HG03558 (cell line): ENCODE results near the gene NMBR.
"Not testable (repeated sequence)": the region's sequence is repeated elsewhere in the genome, so short reads cannot be mapped to it uniquely, and the experiment has no call there.

Experiments
- ATAC-seq: cut with Tn5 transposase; IDR thresholded peaks from one replicate; pipeline ENCODE4 v1.9.1; 2021; ENCODE audit warnings: moderate number of reproducible peaks; ENCODE audit not compliant: unreplicated experiment; ENCODE audit errors: extremely low read depth

NMBR gene

DNA sequence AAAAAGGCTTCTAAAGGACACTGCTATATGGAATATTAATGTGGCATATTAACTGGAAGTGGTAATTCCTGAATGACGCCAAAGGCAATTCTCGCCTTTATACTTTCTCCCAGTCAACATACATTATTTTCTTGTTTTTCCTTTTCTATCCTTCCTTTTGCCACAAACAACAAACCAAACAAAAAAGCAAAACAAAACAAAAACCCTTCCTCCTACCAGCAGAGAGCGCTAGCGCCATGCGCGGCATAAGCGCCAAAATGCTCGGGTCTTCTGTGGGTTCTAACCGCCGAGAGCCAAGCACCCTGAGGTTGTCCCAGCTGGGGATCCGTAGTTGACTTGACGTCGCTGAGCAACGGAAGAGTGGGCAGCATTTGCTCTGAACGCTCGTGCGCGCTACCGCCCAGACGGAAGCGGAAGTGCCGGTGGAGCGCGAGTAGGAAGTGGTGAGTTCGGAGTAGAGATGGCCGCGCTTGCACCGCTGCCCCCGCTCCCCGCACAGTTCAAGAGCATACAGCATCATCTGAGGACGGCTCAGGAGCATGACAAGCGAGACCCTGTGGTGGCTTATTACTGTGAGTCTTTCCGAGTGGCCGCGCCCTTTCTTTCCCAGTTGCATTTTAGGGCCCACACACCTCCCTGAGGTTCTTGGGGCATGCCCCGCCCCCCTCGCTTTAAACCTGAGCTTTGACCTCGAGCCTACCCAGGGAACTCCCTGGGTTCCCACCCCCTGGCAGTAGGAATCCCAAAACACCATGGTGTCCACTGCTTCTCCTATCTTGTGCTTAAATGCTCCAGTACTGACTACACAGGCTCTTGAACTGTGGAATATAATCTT is at the start of gene NMBR, which contains the start of gene VTA1:
Gene NMBR (minus strand): TSS at position 295 of the 835 bp plus-strand sequence. CDS start 58,464 bp downstream, outside the sequence.
Gene VTA1 (plus strand): TSS at position 436 of the 835 bp plus-strand sequence. CDS start 25 bp downstream, at position 461.
- ATAC-seq, result peak; percentile 95

DNA sequence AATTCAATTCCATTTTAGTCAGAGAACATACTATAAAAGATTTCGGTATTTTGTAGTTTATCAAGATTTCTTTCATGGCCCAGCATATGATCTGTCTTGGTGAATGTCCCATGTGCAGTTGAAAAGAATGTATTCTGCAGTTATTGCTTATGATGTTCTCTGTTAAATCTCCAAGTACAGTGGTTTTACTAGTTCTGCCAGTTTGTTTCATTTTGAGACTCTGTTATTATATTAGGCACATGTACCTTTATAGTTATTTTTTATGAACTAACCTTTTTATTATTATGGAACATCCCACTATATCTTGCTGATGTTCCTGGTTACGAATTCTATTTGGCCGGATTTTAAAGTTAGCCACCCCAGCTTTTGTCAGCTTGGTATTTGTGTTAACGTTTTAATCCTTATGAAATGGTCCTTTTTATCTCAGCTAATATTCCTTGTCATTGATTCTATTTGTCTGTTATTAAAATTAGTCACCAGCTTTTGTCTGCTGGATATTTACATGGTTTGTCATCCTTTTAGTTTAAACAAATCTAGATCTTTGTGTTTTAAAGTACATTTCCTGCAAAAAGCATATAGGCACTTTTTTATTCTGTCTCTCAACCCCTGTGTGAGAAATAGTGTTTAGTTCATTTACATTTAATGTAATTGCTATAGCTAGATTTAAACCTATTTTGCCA is 49.1 kb upstream of the NMBR start:
- ATAC-seq, result no peak

DNA sequence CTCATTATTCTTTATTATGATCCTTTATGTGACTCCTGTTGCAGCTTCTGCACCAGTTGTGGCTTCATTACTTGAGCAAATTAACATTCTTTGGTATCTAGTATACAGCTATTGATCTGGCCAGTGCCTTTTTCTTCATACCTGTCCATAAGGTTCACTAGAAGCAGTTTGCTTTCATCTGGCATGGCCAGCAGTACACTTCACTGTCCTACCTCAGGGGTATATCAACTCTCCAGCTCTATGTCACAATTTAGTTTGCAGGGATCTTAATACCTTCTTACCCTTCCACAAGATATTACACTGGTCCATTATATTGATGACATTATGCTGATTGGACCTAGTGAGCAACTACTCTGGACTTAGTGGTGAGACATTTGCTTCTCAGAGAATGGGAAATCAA is 46.7 kb upstream of the NMBR start:
- no peak for ATAC-seq

DNA sequence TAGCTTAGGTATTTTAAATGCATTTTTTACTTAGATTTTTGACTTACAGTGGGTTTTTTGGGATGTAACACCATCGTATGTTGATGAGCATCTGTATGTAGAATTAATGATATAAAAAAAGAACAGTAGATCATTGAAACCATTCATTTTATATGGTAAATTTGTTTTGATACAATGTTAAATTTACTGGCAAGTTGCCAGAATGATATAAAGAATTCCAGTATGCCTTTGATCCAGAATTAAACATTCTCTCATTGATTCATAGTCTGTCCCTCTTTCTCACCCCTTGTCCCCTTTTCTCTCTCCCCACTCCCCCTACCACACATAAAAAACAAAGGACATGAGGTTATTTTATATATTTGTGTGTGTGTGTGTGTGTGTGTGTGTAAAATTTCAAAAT is 45.4 kb upstream of the NMBR start:
- ATAC-seq, result no peak

DNA sequence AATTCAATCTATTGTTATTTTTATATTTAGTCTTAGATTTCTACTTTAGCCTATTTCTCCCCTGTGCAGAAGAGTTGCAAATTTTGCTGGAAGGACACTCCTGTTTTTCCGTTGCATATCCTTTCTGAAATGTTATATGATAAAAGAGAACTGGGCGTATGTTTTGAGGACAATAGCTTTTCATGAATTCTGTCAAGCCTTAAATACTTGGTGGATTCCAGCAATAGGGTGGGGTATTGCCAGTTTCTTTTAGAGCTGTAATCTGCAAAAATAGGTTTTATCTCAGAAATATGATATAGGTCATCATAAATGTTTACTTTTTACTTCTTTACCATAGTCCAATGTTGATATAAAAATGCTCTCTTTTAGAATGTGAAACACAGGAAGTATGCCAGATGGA is 42.1 kb upstream of the NMBR start:
- ATAC-seq, result no peak

DNA sequence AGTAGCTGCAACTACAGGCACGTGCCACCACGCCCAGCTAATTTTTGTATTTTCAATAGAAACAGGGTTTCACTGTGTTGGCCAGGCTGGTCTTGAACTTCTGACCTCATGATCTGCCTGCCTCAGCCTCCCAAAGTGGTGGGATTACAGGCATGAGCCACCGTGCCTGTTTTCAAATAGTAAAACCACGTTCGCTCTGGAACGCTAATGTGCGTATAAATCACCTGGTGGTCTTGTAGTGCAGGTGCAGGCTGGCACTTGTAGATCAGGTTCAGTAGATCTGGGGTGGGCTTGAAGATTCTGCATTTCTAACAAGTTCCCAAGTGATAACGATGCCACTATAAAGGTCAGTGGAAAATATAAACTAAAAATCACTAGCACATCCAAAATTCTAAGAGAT is 41.4 kb upstream of the NMBR start:
- ATAC-seq, result not testable (repeated sequence)

DNA sequence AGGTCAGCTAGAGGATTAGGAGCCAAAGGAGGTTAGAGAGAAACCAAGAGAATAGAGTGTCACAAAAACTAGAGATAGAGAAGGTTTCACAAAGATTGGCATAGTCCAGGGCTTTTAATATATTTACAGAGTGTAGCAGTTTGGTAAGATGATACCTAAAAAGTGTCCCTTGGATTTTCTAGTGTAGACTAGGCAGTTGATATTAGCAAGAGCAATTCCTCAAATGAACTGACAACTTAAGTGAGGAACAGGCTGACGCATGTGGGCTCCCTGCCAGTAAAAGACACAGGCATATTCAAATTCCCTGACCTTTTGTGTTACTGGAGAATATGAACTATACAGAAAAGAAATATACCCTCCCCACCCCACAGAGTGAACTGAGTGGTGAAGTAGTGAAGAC is 40.3 kb upstream of the NMBR start:
- ATAC-seq, result no peak

DNA sequence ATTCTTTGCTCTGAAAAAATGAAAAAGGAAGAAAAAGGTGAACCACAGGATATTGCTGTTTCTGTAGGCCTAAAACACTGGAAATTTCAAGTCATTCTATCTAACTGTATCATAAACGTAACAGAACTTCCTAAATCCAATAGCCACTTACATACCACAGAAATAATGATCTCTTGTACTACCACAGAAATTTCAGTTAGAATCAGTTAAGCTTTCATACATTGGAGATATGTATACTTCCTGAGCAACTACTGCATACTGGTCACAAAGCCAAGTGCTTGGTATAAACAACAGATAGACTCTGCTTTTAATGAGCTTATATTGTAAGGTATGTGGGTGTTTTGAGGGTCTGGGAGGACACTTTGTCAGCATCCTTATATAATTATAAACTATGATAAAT is 38.7 kb upstream of the NMBR start:
- no peak for ATAC-seq

DNA sequence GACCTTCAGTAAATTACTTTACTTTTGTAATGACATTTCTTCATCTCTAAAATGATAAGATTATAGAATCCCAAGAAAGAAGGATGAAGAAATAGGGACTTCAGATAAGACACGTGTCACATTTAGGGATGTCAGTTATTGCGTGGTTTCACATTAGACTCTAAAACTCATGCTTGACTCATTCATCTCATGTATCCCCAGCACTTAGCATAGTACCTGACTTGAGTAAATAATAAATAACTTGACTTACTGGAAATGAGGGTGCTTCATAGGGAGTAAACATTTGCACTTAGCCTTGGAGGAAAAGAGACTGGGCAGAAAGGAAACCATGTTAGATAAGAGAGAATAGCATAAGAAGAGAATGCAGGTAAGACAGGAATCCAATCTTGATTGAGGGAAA is 37.4 kb upstream of the NMBR start:
- ATAC-seq, result no peak

DNA sequence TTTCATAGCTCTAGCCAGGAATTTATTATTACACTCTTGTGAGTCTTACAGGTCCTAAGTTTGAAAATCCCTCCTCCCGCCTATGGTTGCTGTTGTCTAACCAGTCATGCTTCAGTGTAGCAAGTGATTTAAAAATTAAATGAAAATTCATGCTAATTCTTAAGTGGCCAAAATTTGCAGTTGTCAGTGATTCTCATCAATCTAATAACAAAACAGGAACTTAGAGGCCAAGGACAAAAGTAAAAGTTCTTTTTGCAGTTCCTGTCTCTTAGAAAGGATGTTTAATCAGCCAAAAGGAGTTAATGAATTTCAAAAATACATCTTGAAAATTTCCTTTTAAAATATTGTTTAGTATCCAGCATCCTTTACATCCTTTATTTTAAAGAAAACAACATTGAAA is 36.4 kb upstream of the NMBR start:
- ATAC-seq, result no peak

DNA sequence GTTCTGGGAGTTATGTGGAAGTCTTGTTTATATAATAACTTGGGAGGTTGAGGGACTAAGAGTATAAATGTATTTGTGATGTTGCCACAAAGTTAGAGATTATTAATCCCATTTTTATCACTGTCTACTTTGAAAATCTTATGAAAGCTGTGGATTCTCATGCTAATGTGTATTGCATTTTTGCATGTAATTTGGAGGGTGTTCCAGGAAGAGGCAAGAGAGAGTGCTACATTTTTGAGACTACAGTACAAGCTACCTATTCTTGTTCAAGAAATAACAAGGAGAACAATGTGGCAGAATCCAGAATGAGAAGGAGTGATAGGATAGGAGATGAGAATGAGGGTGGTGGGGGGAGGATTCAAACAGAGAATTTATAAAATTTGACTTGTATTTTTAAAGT is 35.1 kb upstream of the NMBR start:
- no peak for ATAC-seq

DNA sequence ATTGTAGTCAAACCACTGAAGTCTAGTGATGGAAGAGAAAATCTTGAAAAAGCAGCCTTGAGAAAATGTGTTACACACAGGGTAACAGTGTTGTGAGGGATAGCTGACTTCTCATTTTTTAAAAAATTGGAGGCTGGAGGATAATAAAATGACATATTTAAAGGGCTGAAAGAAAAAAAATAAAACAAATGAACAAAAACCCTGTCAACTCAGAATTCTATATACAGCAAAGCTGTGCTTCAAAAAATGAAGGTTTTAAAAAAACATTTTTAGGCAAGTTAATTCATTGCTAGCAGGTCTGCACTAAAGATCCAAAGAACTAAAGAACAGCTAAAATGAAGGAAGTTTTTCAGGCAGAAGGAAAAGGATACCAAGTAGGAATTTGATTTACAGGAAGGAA is 31.2 kb upstream of the NMBR start:
- ATAC-seq, result no peak

DNA sequence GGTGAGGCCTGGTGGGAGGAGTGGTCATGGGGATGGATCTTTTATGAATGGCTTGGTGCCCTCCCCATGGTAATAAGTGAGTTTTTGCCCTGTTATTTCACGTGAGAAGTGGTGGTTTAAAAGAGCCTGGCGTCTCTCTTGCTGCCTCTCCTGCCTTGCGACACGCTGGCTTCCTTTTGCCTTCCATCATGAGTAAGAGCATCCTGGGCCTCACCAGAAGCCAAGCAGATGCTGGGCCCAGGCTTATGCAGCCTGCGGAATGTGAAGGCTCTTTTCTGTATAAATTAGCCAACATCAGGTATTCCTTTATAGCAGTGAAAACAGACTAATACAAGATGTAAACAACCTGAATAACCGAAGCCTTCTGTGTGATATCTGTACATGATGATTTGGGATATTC is 27.8 kb upstream of the NMBR start:
- ATAC-seq, result no peak

DNA sequence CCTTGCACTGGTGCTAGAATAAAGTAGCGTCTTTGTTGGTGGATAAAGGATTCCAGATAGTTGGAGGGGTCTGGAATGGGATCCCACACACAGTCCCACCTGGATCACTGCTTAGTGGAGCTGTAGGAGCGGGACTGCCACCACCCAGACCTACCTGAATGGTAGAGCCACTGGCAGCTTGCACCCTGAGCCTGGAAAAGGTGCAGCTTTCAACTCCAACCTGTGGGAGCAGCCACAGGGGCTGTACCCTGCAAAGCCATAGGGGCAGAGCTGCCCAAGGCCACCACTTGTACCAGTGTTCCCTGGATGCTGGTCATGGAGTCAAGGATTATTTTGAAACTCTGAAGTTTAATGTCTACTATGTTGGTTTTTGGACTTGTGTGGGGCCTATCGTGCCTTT is 27.1 kb upstream of the NMBR start:
- ATAC-seq, result no peak

DNA sequence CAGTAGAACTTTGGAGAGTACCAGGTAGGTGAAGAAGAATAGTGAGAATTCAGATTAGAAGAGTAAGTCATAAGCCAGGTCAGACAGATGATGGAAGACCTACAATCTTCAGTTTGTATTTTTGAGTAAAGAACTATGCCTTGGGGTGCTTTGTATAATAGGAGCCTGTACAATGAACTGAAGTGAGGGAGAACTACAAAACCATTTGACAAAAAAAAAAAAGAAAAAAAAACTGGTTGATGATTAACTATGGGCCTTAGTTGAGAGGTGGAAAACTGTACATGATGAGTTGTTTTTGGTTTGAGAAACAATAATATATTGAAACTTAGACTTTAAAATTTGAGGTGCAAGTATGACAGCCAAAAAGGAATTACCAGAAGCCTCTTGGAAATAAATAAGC is 25.8 kb upstream of the NMBR start:
- no peak for ATAC-seq

DNA sequence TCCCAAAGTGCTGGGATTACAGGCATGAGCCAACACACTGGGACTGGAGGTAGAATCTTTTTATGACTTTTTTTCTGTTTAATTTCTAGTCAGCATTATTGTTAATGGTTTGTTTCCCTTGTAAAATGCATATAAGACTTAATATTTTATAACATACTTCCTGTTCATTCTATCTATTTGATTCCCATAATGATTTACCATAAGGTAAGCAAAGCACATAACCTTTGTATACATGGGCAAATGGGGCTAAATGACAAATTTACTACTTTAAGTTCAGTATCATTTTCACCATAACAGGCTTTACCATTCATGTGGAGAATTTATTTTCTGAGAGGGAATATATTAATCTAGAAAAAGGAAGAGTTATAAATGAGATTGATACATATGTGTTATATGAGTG is 24.4 kb upstream of the NMBR start:
- ATAC-seq, result no peak

DNA sequence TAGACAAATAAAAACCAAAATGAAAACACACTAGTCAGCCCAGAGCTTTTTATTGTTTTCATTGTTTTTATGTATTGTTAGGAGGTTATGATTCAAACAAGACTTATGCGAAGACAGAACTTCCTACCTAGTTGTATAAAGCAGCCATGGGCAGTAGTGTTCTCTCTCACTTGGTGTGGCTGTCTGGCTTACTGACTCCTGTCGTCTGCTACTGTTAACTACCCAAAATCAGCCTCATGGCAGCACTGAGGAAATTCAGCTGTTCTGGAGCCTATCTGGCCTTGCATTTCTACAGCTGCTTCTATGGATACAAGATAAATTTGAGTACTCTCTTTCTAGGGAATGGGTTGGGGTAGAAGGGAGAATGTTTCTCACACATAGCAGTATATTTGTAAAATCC is 20.6 kb upstream of the NMBR start:
- ATAC-seq, result no peak

DNA sequence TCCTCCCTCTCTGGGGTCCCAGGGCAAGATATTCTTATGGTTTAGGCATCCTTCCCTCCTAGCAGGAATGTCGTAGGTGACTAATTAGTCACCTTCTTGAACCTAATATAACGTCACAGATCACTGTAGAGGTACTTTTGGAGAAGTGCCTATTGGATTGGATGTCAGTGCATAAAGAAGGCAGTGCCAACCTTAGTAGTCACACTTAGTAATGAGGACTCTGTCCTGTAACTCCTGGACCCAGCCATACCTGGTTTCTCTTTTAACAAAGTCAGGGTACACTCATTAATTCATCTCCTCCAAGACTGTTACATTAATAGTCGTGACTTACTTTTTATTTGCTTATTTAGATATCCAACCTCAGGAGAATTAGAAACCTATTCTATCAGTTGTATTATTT is 20.1 kb upstream of the NMBR start:
- ATAC-seq, result no peak

DNA sequence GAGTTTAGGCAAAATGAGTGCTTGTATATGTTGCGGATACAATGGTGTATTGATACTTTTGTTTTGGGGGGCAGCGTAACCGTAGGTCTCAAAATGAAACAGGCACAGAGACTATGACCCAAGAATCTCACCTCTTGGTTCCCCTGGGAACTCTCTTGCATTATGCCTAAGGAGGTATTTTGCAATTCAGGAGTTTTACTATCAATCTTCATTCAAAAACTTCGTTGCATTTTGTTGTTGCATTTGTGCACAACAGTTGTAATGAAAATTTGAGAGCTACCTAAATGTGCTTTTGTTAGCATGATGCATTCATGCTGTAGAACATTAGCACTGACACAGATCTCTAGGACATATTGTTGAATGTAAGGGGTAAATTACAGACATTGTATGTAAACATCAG is 18.3 kb upstream of the NMBR start:
- ATAC-seq, result no peak

DNA sequence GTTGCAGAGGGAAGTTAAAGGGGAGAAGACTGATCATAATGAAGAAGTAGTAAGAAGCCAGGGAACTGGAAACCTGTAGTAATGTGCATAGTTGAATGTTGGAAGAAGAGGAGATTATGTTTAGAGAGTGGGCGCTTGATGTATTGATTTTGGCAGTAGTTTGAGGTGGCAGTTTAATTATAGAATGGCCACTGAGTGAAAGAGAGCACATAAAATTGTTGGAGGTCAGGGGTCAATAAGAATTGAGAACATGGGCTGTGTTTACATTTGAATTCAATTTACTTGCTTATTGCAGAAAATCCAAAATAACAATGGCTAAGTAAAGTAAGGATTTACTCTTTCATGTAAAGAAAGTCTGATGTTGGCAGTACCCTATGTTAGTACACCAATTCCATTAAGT is 15.9 kb upstream of the NMBR start:
- no peak for ATAC-seq

DNA sequence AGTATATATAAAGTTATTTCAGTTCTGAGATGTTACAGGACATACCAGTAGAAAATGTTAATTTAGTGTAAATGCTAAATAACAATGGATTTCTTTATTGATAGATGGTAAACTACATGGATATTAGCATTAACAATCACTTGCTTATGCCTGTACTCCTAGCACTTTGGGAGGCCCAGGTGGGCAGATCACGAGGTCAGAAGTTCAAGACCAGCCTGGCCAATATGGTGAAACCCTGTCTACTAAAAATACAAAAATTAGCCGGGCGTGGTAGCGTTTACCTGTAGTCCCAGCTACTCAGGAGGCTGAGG is 9.8 kb upstream of the NMBR start:
- ATAC-seq, result not testable (repeated sequence)
